Panc1 (cell line): ENCODE measurements around the gene RBM5.

Experiments used
- CTCF ChIP-seq: fragments of 450-650 bp; IDR thresholded peaks from 2 replicates; pipeline ENCODE4 v1.5.1; 2017; ENCODE audit warnings: mild to moderate bottlenecking
- REST ChIP-seq, 2 experiments: IDR thresholded peaks; 2 replicates each; pipeline ENCODE4 v1.6.1; 2011 to 2012; ENCODE audit warnings: low read depth in 2 of 2, control low read depth in 1 of 2, low read length in 1 of 2, mild to moderate bottlenecking in 1 of 2, moderate library complexity in 1 of 2; ENCODE audit not compliant: insufficient read depth in 1 of 2

DNA sequence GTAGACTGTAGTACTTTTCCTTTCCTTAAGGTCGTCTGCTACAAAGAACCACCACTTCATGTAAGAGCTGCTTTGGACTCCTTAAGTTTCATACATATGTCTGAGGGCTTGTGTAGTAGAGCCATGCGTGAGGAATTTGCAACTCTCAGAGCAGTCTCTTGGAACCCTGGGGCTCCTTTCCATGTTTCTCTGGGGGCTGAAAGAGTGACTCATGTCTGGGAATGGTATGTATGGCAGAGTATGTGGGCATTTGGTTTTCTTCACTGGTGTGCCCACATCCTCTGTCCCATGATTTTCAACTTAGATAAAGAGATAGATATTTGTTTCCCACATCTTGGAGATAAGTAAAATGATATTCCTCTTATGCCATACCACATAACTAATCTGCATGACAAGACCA lies 20.6 kb upstream of the RBM5 start:
- TF ChIP-seq REST (IDR thresholded peaks at IDR 0.05; ENCODE audit: insufficient read depth in 1 of 2, low read depth in 2 of 2, low read length in 1 of 2) (no peak), CTCF (no peak)
